HG03558 (cell line): ENCODE measurements around the gene BOLA2.
A peak's percentile ranks its signal among the peaks of the same experiment; 100 is the strongest.
"Not testable (repeated sequence)": the region's sequence is repeated elsewhere in the genome, so short reads cannot be mapped to it uniquely, and the experiment has no call there.

Source experiments
- ATAC-seq: cut with Tn5 transposase; IDR thresholded peaks from one replicate; pipeline ENCODE4 v1.9.1; 2021; ENCODE audit warnings: moderate number of reproducible peaks; ENCODE audit not compliant: unreplicated experiment; ENCODE audit errors: extremely low read depth

The BOLA2 gene

GRCh38 chr16:29454269-29454668, at the start of gene BOLA2, which contains the start of gene SLX1B:
Gene BOLA2 (minus strand): TSS chr16:29454351. CDS start chr16:29454253, 98 bp downstream.
Gene SLX1B (plus strand): TSS chr16:29454533.
- peak; percentile 80 for ATAC-seq

GRCh38 chr16:29482276-29482675, 28.1 kb upstream of the BOLA2 start:
- ATAC-seq, result not testable (repeated sequence)

GRCh38 chr16:29472065-29472464, 17.9 kb upstream of the BOLA2 start:
- ATAC-seq, result not testable (repeated sequence)

- ATAC-seq, result not testable (repeated sequence)
These were observed 15.5 kb upstream of the BOLA2 start for GRCh38 chr16:29469660-29470059.

GRCh38 chr16:29467654-29468366, 13.7 kb upstream of the BOLA2 start:
- ATAC-seq, result not testable (repeated sequence)

GRCh38 chr16:29466904-29467303, 12.8 kb upstream of the BOLA2 start:
- ATAC-seq, result not testable (repeated sequence)

- not testable (repeated sequence) for ATAC-seq
These were observed 12.1 kb upstream of the BOLA2 start for GRCh38 chr16:29465985-29466824.

- ATAC-seq, result not testable (repeated sequence)
These were observed 6.5 kb upstream of the BOLA2 start for GRCh38 chr16:29460647-29461030.

- ATAC-seq, result not testable (repeated sequence)
These were observed 5.8 kb upstream of the BOLA2 start, which contains the start of gene SULT1A4 for GRCh38 chr16:29459706-29460646. Gene SULT1A4 (plus strand): TSS chr16:29459913. CDS start chr16:29461386, 1,473 bp downstream.

- not testable (repeated sequence) for ATAC-seq
These were observed 3.5 kb upstream of the BOLA2 start for GRCh38 chr16:29457660-29458059.

- ATAC-seq, result peak; percentile 23
These were observed 677 bp upstream of the BOLA2 start for GRCh38 chr16:29454828-29455227.

GRCh38 chr16:29453754-29454153, 397 bp downstream of the BOLA2 start:
- not testable (repeated sequence) for ATAC-seq

GRCh38 chr16:29425390-29425789, 28.8 kb downstream of the BOLA2 start:
- not testable (repeated sequence) for ATAC-seq

- ATAC-seq, result not testable (repeated sequence)
These were observed 30.6 kb downstream of the BOLA2 start for GRCh38 chr16:29423587-29423986.

- ATAC-seq, result not testable (repeated sequence)
These were observed 48.9 kb downstream of the BOLA2 start for GRCh38 chr16:29405249-29405648.
